Prostate gland (tissue), 2 donors: ENCODE results near the gene ZNF610.

Source experiments
- POLR2A ChIP-seq: fragments of 450-650 bp; IDR thresholded peaks from one replicate; pipeline ENCODE4 v1.6.1; 2016; ENCODE audit warnings: antibody characterized with exemption, mild to moderate bottlenecking
- POLR2AphosphoS5 ChIP-seq: sonication (generic); formaldehyde crosslinking; IDR thresholded peaks from one replicate; pipeline ENCODE4 v1.6.1; 2017; ENCODE audit warnings: antibody characterized with exemption
- TF ChIP-seq, protein P1 (sequence below), 4 experiments: fragments of 200-600 bp in 2 of 4; fragments of 450-650 bp in 2 of 4; sonication (generic) in 2 of 4; IDR thresholded peaks; 1 replicate in 3 of 4; 2 replicates in 1 of 4; pipeline ENCODE4 v1.5.1; 2016 to 2019; ENCODE audit warnings: antibody characterized with exemption in 4 of 4, mild to moderate bottlenecking in 2 of 4, moderate library complexity in 2 of 4

DNA sequence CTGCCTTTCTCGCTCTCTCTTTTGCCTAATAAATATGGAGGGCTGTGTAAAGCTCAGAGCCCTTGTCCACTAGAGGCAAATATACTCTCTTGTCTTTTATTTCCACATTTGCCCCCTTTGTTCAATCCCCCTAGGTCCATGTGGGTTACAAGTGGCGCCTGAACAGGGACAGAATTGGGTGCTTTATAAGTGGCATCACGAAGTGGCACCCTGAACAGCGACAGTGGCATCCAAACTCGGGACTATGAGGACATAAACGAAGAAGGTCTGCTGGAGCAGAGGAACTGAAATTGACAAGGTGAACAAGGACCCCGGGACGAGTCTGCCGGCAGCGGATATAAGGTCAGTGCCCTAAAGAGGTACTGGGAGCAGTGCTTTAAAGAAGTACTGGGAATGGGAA is 4.3 kb upstream of the ZNF610 start:
- TF ChIP-seq, protein P1, sequence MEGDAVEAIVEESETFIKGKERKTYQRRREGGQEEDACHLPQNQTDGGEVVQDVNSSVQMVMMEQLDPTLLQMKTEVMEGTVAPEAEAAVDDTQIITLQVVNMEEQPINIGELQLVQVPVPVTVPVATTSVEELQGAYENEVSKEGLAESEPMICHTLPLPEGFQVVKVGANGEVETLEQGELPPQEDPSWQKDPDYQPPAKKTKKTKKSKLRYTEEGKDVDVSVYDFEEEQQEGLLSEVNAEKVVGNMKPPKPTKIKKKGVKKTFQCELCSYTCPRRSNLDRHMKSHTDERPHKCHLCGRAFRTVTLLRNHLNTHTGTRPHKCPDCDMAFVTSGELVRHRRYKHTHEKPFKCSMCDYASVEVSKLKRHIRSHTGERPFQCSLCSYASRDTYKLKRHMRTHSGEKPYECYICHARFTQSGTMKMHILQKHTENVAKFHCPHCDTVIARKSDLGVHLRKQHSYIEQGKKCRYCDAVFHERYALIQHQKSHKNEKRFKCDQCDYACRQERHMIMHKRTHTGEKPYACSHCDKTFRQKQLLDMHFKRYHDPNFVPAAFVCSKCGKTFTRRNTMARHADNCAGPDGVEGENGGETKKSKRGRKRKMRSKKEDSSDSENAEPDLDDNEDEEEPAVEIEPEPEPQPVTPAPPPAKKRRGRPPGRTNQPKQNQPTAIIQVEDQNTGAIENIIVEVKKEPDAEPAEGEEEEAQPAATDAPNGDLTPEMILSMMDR (IDR thresholded peaks at IDR 0.05), result no peak
- TF ChIP-seq POLR2A (no peak), POLR2AphosphoS5 (no peak)
